ENCODE results near the gene KRT6B.

GRCh38 chr12:52396656-52397055 is 55.3 kb downstream of the KRT6B start:
- no peak for TF ChIP-seq POLR2A (IDR thresholded peaks at IDR 0.05; ENCODE audit: extremely low read depth, insufficient read length)
- no peak for TF ChIP-seq CTCF (IDR thresholded peaks at IDR 0.05; ENCODE audit: low read depth, low read length)
- TF ChIP-seq MYC (IDR thresholded peaks at IDR 0.05; ENCODE audit: low read depth, low read length): no peak
- TF ChIP-seq MAX (IDR thresholded peaks at IDR 0.05; ENCODE audit: low read depth, low read length): no peak
